Activated CD8-positive, alpha-beta memory T cell treated with anti-CD3 and anti-CD28 coated beads for 24 hours (primary cell): Measurements from ENCODE around the gene CCM2L.

Experiments
- DNase-seq: peaks from one replicate; pipeline ENCODE4 v3.0.0-alpha.2; 2020

Gene CCM2L

GRCh38 chr20:32062776-32063170, 52.5 kb downstream of the CCM2L start:
- DNase-seq: no peak

GRCh38 chr20:32063695-32064094, 53.5 kb downstream of the CCM2L start:
- no peak for DNase-seq

GRCh38 chr20:32064667-32065066, 54.4 kb downstream of the CCM2L start:
- DNase-seq: no peak

GRCh38 chr20:32067234-32067821, 57.1 kb downstream of the CCM2L start:
- DNase-seq: no peak

- no peak for DNase-seq
These were observed 57.9 kb downstream of the CCM2L start for GRCh38 chr20:32068174-32068573.

GRCh38 chr20:32069711-32070110, 59.5 kb downstream of the CCM2L start:
- DNase-seq: no peak

- DNase-seq: no peak
These were observed 60.0 kb downstream of the CCM2L start for GRCh38 chr20:32070282-32070681.

- DNase-seq: no peak
These were observed 60.5 kb downstream of the CCM2L start for GRCh38 chr20:32070690-32071213.

GRCh38 chr20:32071395-32072167, 61.3 kb downstream of the CCM2L start:
- DNase-seq: no peak

- no peak for DNase-seq
These were observed 62.0 kb downstream of the CCM2L start for GRCh38 chr20:32072168-32072750.

- no peak for DNase-seq
These were observed 65.3 kb downstream of the CCM2L start for GRCh38 chr20:32075534-32075933.

GRCh38 chr20:32077190-32077589, 67.0 kb downstream of the CCM2L start:
- DNase-seq: no peak

- no peak for DNase-seq
These were observed 68.1 kb downstream of the CCM2L start for GRCh38 chr20:32078322-32078721.

GRCh38 chr20:32078791-32079190, 68.6 kb downstream of the CCM2L start:
- no peak for DNase-seq

- DNase-seq: no peak
These were observed 69.4 kb downstream of the CCM2L start for GRCh38 chr20:32079655-32080109.

GRCh38 chr20:32080783-32081182, 70.5 kb downstream of the CCM2L start:
- no peak for DNase-seq
